ENCODE measurements around the gene AADACL3. TPM values are rescaled to one million over a fixed set of nuclear protein-coding genes. Genes with fewer than 3 reads are reported as not detected.
A peak's percentile ranks its signal among the peaks of the same experiment; 100 is the strongest.

Gene AADACL3
- total RNA-seq, 1 experiment from 2014 or later = not detected

- Mint-ChIP-seq H3K27me3 (ENCODE audit: insufficient read depth, unreplicated experiment) (no peaks in the 10 kb centered on the region), H3K27ac (ENCODE audit: low read depth, unreplicated experiment) (no peak overlapping the region), H3K36me3 (ENCODE audit: insufficient read depth, unreplicated experiment) (no peaks in the 10 kb centered on the region), H3K4me1 (ENCODE audit: insufficient read depth, unreplicated experiment) (peaks cover 6% of the 10 kb centered on the region), H3K4me3 (ENCODE audit: unreplicated experiment) (no peak overlapping the region), H3K9me3 (ENCODE audit: unreplicated experiment) (no peaks in the 10 kb centered on the region)
- no TSS peak for BruUV-seq (replicated peaks)
- CTCF ChIA-PET = no interaction called here
- peak; percentile 57 for DNase-seq (ENCODE audit: unreplicated experiment)
- intact Hi-C loops (cut with micrococcal nuclease) = no loop called here
- POLR2A ChIA-PET = interaction anchor here (0.9 kb wide), 1 partner anchor 29 kb away, joined by 4 read pairs; no protein-coding TSS in a partner anchor
- no peak for TF ChIP-seq CTCF (IDR thresholded peaks at IDR 0.05; ENCODE audit: unreplicated experiment)
Measured at GRCh38 chr1:12692967-12693782, 22.7 kb upstream of the AADACL3 start.

GRCh38 chr1:12696658-12697057 is 19.3 kb upstream of the AADACL3 start:
- CTCF ChIA-PET = no interaction called here
- H3K4me1 Mint-ChIP-seq (ENCODE audit: insufficient read depth, unreplicated experiment) = peaks cover 6% of the 10 kb centered on the region
- POLR2A ChIA-PET = no interaction called here
- no peak overlapping the region for H3K4me3 Mint-ChIP-seq (ENCODE audit: unreplicated experiment)
- no peaks in the 10 kb centered on the region for H3K27me3 Mint-ChIP-seq (ENCODE audit: insufficient read depth, unreplicated experiment)
- no peak for DNase-seq (ENCODE audit: unreplicated experiment)
- H3K27ac Mint-ChIP-seq (ENCODE audit: low read depth, unreplicated experiment) = no peak overlapping the region
- TF ChIP-seq CTCF (IDR thresholded peaks at IDR 0.05; ENCODE audit: unreplicated experiment) = no peak
- H3K36me3 Mint-ChIP-seq (ENCODE audit: insufficient read depth, unreplicated experiment) = no peaks in the 10 kb centered on the region
- no TSS peak for BruUV-seq (replicated peaks)
- H3K9me3 Mint-ChIP-seq (ENCODE audit: unreplicated experiment) = peaks cover 7% of the 10 kb centered on the region
- intact Hi-C loops (cut with micrococcal nuclease) = no loop called here

GRCh38 chr1:12697397-12697796 is 18.5 kb upstream of the AADACL3 start:
- BruUV-seq (replicated peaks) = no TSS peak
- no peak overlapping the region for H3K27ac Mint-ChIP-seq (ENCODE audit: low read depth, unreplicated experiment)
- CTCF ChIA-PET = no interaction called here
- peaks cover 7% of the 10 kb centered on the region for H3K9me3 Mint-ChIP-seq (ENCODE audit: unreplicated experiment)
- POLR2A ChIA-PET = no interaction called here
- intact Hi-C loops (cut with micrococcal nuclease) = no loop called here
- H3K4me1 Mint-ChIP-seq (ENCODE audit: insufficient read depth, unreplicated experiment) = peaks cover 6% of the 10 kb centered on the region
- no peaks in the 10 kb centered on the region for H3K36me3 Mint-ChIP-seq (ENCODE audit: insufficient read depth, unreplicated experiment)
- TF ChIP-seq CTCF (IDR thresholded peaks at IDR 0.05; ENCODE audit: unreplicated experiment) = no peak
- H3K27me3 Mint-ChIP-seq (ENCODE audit: insufficient read depth, unreplicated experiment) = no peaks in the 10 kb centered on the region
- no peak overlapping the region for H3K4me3 Mint-ChIP-seq (ENCODE audit: unreplicated experiment)
- DNase-seq (ENCODE audit: unreplicated experiment) = no peak

GRCh38 chr1:12703821-12704451 is 12.0 kb upstream of the AADACL3 start:
- Mint-ChIP-seq H3K27me3 (ENCODE audit: insufficient read depth, unreplicated experiment) (no peaks in the 10 kb centered on the region), H3K27ac (ENCODE audit: low read depth, unreplicated experiment) (no peak overlapping the region), H3K4me3 (ENCODE audit: unreplicated experiment) (no peak overlapping the region), H3K9me3 (ENCODE audit: unreplicated experiment) (peaks cover 15% of the 10 kb centered on the region), H3K36me3 (ENCODE audit: insufficient read depth, unreplicated experiment) (no peaks in the 10 kb centered on the region), H3K4me1 (ENCODE audit: insufficient read depth, unreplicated experiment) (no peaks in the 10 kb centered on the region)
- ChIA-PET POLR2A (no interaction called here), CTCF (interaction anchor here (1.1 kb wide), 1 partner anchor 19 kb away, joined by 3 read pairs; no protein-coding TSS in a partner anchor)
- TF ChIP-seq CTCF (IDR thresholded peaks at IDR 0.05; ENCODE audit: unreplicated experiment) = no peak
- DNase-seq (ENCODE audit: unreplicated experiment) = no peak
- intact Hi-C loops (cut with micrococcal nuclease) = no loop called here
- no TSS peak for BruUV-seq (replicated peaks)

Data from MCF 10A (cell line).